ENCODE measurements around the gene S100A9. TPM values are rescaled to one million over a fixed set of nuclear protein-coding genes. Genes with fewer than 3 reads are reported as not detected.

S100A9 gene
- total RNA-seq, 4 donors from 2014 or later = 6.8 to 96.6 (median 17.6) TPM

- Histone ChIP-seq H3K36me3 (no peaks in the 10 kb centered on the region), H3K9me3 (no peaks in the 10 kb centered on the region), H3K27me3 (no peaks in the 10 kb centered on the region), H3K4me3 (no peak within 1 kb of the TSS), H3K27ac (no peak within 1 kb of the TSS), H3K4me1 (no peaks in the 10 kb centered on the region)
- TF ChIP-seq POLR2A (IDR thresholded peaks at IDR 0.05) = no peak
- TF ChIP-seq CTCF (IDR thresholded peaks at IDR 0.05) = no peak
- peak in 1 of 3 donors; percentile 49 for DNase-seq
These were observed 33.5 kb downstream of the S100A9 start, which contains the start of gene S100A8 for GRCh38 chr1:153390938-153391710. Gene S100A8, minus strand, starts transcription at chr1:153391073. Its CDS starts 538 bp downstream, at chr1:153390535.

GRCh38 chr1:153392258-153392657 is 34.6 kb downstream of the S100A9 start:
- H3K4me3 ChIP-seq = no peak overlapping the region
- H3K36me3 ChIP-seq = no peaks in the 10 kb centered on the region
- no peak for DNase-seq
- TF ChIP-seq POLR2A (IDR thresholded peaks at IDR 0.05) (no peak), CTCF (IDR thresholded peaks at IDR 0.05) (no peak)
- H3K4me1 ChIP-seq = no peaks in the 10 kb centered on the region
- no peak overlapping the region for H3K27ac ChIP-seq
- no peaks in the 10 kb centered on the region for H3K9me3 ChIP-seq
- H3K27me3 ChIP-seq = no peaks in the 10 kb centered on the region

DNA sequence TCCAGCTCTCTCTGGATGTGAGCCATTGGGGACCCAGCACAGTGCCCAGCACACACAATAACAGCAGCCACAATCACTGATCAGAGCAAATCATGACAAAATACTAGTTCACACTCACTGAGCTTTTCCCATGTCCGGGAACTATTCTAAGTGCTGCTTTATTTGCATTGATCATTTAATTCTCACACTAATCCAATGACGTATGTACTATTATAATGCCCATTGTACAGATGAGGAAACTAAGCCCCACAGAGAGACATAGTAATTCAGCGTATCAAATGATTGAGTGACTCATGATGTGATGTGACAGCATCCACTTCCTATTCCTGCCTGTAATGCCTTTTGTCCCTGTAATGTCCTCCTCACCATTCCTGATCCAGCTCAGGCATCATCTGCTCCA is 35.2 kb downstream of the S100A9 start:
- H3K4me1 ChIP-seq = no peaks in the 10 kb centered on the region
- no peak overlapping the region for H3K27ac ChIP-seq
- H3K9me3 ChIP-seq = no peaks in the 10 kb centered on the region
- no peak for DNase-seq
- no peaks in the 10 kb centered on the region for H3K36me3 ChIP-seq
- no peak overlapping the region for H3K4me3 ChIP-seq
- TF ChIP-seq CTCF (IDR thresholded peaks at IDR 0.05) = no peak
- no peaks in the 10 kb centered on the region for H3K27me3 ChIP-seq

GRCh38 chr1:153393926-153394325 is 36.3 kb downstream of the S100A9 start:
- Histone ChIP-seq H3K36me3 (no peaks in the 10 kb centered on the region), H3K27me3 (no peaks in the 10 kb centered on the region), H3K27ac (no peak overlapping the region), H3K4me1 (no peaks in the 10 kb centered on the region), H3K9me3 (no peaks in the 10 kb centered on the region), H3K4me3 (no peak overlapping the region)
- no peak for TF ChIP-seq CTCF (IDR thresholded peaks at IDR 0.05)
- TF ChIP-seq POLR2A (IDR thresholded peaks at IDR 0.05) = no peak
- DNase-seq = no peak

GRCh38 chr1:153394391-153394790 is 36.7 kb downstream of the S100A9 start:
- Histone ChIP-seq H3K4me1 (no peaks in the 10 kb centered on the region), H3K27me3 (no peaks in the 10 kb centered on the region), H3K9me3 (no peaks in the 10 kb centered on the region), H3K4me3 (no peak overlapping the region), H3K27ac (no peak overlapping the region), H3K36me3 (no peaks in the 10 kb centered on the region)
- DNase-seq = no peak
- no peak for TF ChIP-seq CTCF (IDR thresholded peaks at IDR 0.05)
